Erythroblast (primary cell): ENCODE data around the gene ITGA7.

ENCODE experiments used
- GATA1 ChIP-seq: IDR thresholded peaks from 2 replicates; pipeline ENCODE4 v1.6.1; 2011; ENCODE audit warnings: low read depth, mild to moderate bottlenecking, control low read depth, low read length, moderate library complexity
- POLR2A ChIP-seq: IDR thresholded peaks from 2 replicates; pipeline ENCODE4 v1.6.1; 2011; ENCODE audit warnings: mild to moderate bottlenecking, low read length

DNA sequence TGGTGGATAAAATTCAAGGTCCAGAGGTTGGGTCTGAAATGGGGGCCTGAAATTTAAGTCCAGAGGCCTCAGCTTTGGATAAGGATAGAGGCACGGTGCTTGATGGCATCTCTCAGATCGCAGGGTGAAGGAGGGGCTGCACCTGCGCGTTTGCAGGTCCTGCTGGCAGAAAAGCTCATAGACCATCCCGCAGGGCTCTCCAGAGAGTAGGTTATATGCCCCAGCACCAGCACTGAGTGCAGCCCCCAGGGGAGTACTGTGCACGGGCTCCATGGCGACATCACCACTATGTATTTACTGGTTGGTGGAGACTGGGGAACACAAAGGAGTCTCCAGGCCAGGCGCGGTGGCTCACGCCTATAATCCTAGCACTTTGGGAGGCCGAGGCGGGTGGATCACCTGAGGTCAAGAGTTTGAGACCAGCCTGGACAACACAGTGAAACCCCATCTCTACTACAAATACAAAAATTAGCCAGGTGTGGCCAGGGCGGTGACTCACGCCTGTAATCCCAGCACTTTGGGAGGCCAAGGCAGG lies 25.4 kb upstream of the ITGA7 start:
- no peak for TF ChIP-seq POLR2A
- no peak for TF ChIP-seq GATA1
